T-helper 17 cell (primary cell): ENCODE results near the gene MAPKAP1. TPM values are rescaled to one million over a fixed set of nuclear protein-coding genes. Genes with fewer than 3 reads are reported as not detected.
"Not testable (repeated sequence)": the region's sequence is repeated elsewhere in the genome, so short reads cannot be mapped to it uniquely, and the experiment has no call there.

ENCODE experiments used
- ATAC-seq: fragments of 150-1000 bp; cut with Tn5 transposase; 2 replicates; pipeline ENCODE4 v1.10.0; 2021; ENCODE audit warnings: mild to moderate bottlenecking, moderate library complexity
- DNase-seq, 3 donors: peaks; one replicate each; pipeline versions ENCODE4 v3.0.0 to v3.0.0-alpha.2; 2020 to 2021
- H3K9me3 ChIP-seq: one replicate; pipeline ENCODE4 v1.7.0; 2013; ENCODE audit warnings: low read length, mild to moderate bottlenecking; ENCODE audit not compliant: control insufficient read depth, poor library complexity, severe bottlenecking
- H3K27ac Mint-ChIP-seq: one replicate; pipeline ENCODE4 v1.8.0; 2022; ENCODE audit warnings: mild to moderate bottlenecking, moderate library complexity, mixed read lengths
- H3K27me3 Mint-ChIP-seq: one replicate; pipeline ENCODE4 v1.8.0; 2022; ENCODE audit warnings: mixed read lengths
- H3K36me3 Mint-ChIP-seq: one replicate; pipeline ENCODE4 v1.8.0; 2022; ENCODE audit warnings: low read depth, mixed read lengths
- H3K4me1 Mint-ChIP-seq: one replicate; pipeline ENCODE4 v1.8.0; 2022; ENCODE audit warnings: mild to moderate bottlenecking, mixed read lengths
- H3K4me3 Mint-ChIP-seq: one replicate; pipeline ENCODE4 v1.8.0; 2022; ENCODE audit warnings: mild to moderate bottlenecking, moderate library complexity, mixed read lengths
- total RNA-seq, 4 donors: library from RNA in 2 of 4; stranded (reverse) in 2 of 4; gene quantifications; one replicate each; pipeline ENCODE4 v1.2.3 and lab custom pipeline; 2022 to 2026

MAPKAP1 gene
- total RNA-seq, 2 donors from 2014 or later: 46.6 to 52.9 TPM

GRCh38 chr9:125407432-125407973, 299.5 kb downstream of the MAPKAP1 start:
- H3K9me3 ChIP-seq: no peaks in the 10 kb centered on the region
- H3K36me3 Mint-ChIP-seq: peaks cover 7% of the 10 kb centered on the region
- H3K27ac Mint-ChIP-seq: no peak overlapping the region
- DNase-seq (no peak), ATAC-seq (peak; percentile 7)
- H3K27me3 Mint-ChIP-seq: peaks cover 49% of the 10 kb centered on the region
- peaks cover 16% of the 10 kb centered on the region for H3K4me1 Mint-ChIP-seq
- H3K4me3 Mint-ChIP-seq: peak overlapping the region; percentile 83

DNA sequence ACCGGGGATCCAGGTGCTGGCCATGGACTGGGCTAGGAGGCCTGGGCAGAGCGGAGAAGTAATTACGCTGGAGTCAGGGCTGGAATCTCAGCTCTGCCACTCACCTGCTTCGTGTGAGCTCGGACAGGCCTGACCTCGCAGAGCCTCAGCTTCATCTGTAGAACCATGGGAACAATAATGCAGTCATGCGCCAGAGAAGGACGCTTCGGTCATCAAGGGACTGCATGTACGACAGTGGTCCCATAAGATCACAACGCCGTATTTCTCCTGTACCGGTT, 300.3 kb downstream of the MAPKAP1 start:
- H3K9me3 ChIP-seq: no peaks in the 10 kb centered on the region
- Mint-ChIP-seq H3K4me3 (peak overlapping the region; percentile 83), H3K36me3 (peaks cover 7% of the 10 kb centered on the region), H3K4me1 (peaks cover 16% of the 10 kb centered on the region), H3K27ac (no peak overlapping the region), H3K27me3 (peaks cover 45% of the 10 kb centered on the region)
- ATAC-seq (no peak), DNase-seq (no peak)

DNA sequence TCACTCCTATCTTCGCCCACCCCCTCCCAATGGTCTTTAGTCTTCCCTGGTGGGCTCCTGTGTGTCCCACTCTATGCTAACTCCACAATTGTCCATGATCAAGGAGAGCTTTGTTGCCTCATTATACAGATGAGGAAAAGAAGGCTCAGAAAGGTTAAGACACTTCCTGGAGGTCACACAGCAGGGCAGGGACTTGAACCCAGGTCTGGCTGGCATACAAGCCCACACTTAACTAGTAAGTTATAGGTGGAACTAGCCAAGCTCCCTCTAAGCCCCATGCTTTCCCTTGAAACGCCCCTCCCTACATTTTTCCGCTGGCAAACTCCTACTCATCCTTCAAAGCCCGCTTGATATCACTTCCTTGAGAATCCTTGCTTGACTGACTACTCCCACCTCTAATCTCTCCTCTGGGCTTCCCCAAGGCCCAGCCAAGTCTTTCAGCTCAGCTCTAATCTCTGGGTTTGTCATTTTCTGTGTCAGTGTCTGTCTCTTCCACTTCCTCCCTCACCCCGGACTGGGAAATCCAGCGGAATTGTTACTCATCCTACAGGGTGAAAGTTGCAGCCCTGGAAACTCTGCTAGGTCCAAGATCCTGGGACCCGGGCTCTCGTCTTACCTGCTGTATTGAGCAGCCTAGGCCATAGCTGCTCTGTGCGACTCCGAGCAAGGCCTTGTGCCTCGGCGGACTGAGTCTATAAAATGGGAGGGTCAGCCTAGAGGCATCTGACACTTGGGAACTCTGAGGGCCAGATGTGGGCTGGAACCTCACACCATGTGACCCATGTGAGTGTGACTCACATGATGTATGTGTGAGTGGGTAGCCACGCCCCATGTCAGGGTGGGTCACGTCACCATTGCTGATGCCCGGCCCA, 300.8 kb downstream of the MAPKAP1 start:
- Mint-ChIP-seq H3K4me3 (no peak overlapping the region), H3K4me1 (peaks cover 16% of the 10 kb centered on the region), H3K36me3 (peaks cover 7% of the 10 kb centered on the region), H3K27ac (peak overlapping the region; percentile 47), H3K27me3 (peaks cover 40% of the 10 kb centered on the region)
- H3K9me3 ChIP-seq: no peaks in the 10 kb centered on the region
- no peak for DNase-seq
- ATAC-seq: no peak

- Mint-ChIP-seq H3K27ac (no peak overlapping the region), H3K4me1 (peaks cover 12% of the 10 kb centered on the region), H3K36me3 (peaks cover 3% of the 10 kb centered on the region), H3K4me3 (no peak overlapping the region), H3K27me3 (peaks cover 33% of the 10 kb centered on the region)
- ATAC-seq: no peak
- no peak for DNase-seq
- no peaks in the 10 kb centered on the region for H3K9me3 ChIP-seq
Observed at GRCh38 chr9:125404733-125405132, 302.3 kb downstream of the MAPKAP1 start.

GRCh38 chr9:125400725-125401716, 306.0 kb downstream of the MAPKAP1 start:
- ATAC-seq (no peak), DNase-seq (no peak)
- H3K4me3 Mint-ChIP-seq: no peak overlapping the region
- H3K27ac Mint-ChIP-seq: no peak overlapping the region
- no peaks in the 10 kb centered on the region for H3K9me3 ChIP-seq
- no peaks in the 10 kb centered on the region for H3K4me1 Mint-ChIP-seq
- H3K27me3 Mint-ChIP-seq: peaks cover 6% of the 10 kb centered on the region
- no peaks in the 10 kb centered on the region for H3K36me3 Mint-ChIP-seq

DNA sequence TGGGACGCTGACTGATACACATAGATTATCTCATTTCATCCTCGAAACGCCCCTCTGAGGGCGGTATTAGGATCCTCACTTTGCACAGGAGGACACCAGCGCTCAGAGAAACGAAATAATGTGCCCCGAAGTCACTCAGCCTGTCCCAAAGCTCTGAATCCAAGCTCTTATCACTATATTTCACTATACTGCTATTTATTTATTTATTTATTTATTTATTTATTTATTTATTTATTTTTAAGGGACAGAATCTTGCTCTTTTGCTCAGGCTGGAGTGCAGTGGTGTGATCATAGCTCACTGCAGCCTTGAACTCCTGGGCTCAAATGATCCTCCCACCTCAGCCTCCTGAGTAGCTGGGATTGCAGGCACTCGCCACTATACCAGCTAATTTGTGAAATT, 306.8 kb downstream of the MAPKAP1 start:
- not testable (repeated sequence) for H3K27ac Mint-ChIP-seq

DNA sequence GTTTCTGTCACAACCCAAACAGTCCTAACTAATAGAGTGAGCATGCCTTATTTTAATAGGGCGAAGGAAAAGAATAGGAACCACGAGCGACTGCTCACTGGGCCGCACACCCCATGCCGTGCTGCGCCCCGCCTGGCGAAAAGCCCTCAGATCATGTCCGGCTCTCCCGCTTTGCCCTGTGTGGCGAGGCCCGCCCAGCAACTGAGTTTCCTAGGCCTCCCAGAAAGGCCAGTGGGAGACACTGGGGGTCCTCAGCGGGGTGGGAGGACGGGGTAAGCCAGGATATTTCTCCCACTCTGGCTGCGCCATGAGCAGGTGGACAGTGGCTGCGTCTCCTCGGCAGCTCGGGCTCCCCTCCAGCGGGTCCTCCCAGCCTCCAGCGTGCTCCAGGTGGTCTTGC, 307.3 kb downstream of the MAPKAP1 start:
- H3K9me3 ChIP-seq: no peaks in the 10 kb centered on the region
- DNase-seq (no peak), ATAC-seq (no peak)
- Mint-ChIP-seq H3K27me3 (no peaks in the 10 kb centered on the region), H3K4me3 (no peak overlapping the region), H3K27ac (no peak overlapping the region), H3K4me1 (no peaks in the 10 kb centered on the region), H3K36me3 (no peaks in the 10 kb centered on the region)

More for the DNA sequence above, 306.8 kb downstream of the MAPKAP1 start:
- DNase-seq, H3K27me3 Mint-ChIP-seq, H3K4me1 Mint-ChIP-seq, ATAC-seq, H3K4me3 Mint-ChIP-seq, H3K36me3 Mint-ChIP-seq, H3K9me3 ChIP-seq: not testable (repeated sequence)

GRCh38 chr9:125399165-125399564, 307.8 kb downstream of the MAPKAP1 start:
- Mint-ChIP-seq H3K4me3 (no peak overlapping the region), H3K27ac (no peak overlapping the region), H3K36me3 (no peaks in the 10 kb centered on the region), H3K4me1 (no peaks in the 10 kb centered on the region), H3K27me3 (no peaks in the 10 kb centered on the region)
- DNase-seq (no peak), ATAC-seq (no peak)
- H3K9me3 ChIP-seq: no peaks in the 10 kb centered on the region

DNA sequence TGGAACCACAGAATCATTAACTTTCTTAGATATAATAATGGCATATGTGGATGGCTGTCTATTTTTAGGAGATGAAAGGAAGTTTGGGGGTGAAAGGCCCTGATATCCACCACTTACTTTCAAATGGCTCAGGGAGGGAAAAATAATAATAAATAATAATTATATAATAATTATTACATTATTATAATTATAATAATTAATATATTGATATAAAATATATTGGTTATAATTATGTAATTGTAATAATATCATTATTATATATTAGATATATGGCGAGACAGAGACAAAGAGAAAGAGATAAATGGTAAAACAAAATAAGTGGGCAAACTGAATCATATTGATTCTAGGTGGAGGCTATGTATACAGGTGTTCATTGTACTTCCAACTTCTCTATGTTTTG, 308.8 kb downstream of the MAPKAP1 start:
- no peak for ATAC-seq
- no peaks in the 10 kb centered on the region for H3K36me3 Mint-ChIP-seq
- no peaks in the 10 kb centered on the region for H3K4me1 Mint-ChIP-seq
- DNase-seq: no peak
- H3K4me3 Mint-ChIP-seq: no peak overlapping the region
- H3K27me3 Mint-ChIP-seq: no peaks in the 10 kb centered on the region
- no peak overlapping the region for H3K27ac Mint-ChIP-seq
- H3K9me3 ChIP-seq: no peaks in the 10 kb centered on the region

DNA sequence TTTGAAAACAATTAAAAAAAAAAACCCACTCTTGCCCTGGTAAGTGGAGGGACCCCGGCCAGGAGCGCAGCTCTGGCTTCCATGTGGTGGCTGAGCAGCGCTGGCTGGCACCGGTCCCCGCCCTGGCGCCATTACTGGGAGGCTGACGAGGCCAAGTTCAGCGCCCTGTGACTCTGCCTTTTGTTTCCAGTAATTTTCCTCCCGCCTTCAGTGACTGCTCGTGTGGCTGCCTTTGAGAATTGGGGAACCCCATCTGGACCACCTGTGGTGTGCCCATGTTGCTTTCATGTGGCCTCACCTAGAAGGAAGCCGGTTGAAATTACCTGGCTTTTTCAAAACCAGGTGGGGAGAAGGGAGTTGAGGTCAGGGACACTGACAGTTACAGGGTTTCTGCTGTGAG, 309.3 kb downstream of the MAPKAP1 start:
- no peaks in the 10 kb centered on the region for H3K9me3 ChIP-seq
- H3K36me3 Mint-ChIP-seq: no peaks in the 10 kb centered on the region
- no peak for DNase-seq
- no peak overlapping the region for H3K4me3 Mint-ChIP-seq
- H3K27me3 Mint-ChIP-seq: no peaks in the 10 kb centered on the region
- ATAC-seq: no peak
- H3K27ac Mint-ChIP-seq: no peak overlapping the region
- no peaks in the 10 kb centered on the region for H3K4me1 Mint-ChIP-seq

- DNase-seq: no peak
- no peaks in the 10 kb centered on the region for H3K9me3 ChIP-seq
- H3K27me3 Mint-ChIP-seq: no peaks in the 10 kb centered on the region
- no peaks in the 10 kb centered on the region for H3K4me1 Mint-ChIP-seq
- no peaks in the 10 kb centered on the region for H3K36me3 Mint-ChIP-seq
- H3K27ac Mint-ChIP-seq: no peak overlapping the region
- no peak overlapping the region for H3K4me3 Mint-ChIP-seq
- ATAC-seq: no peak
Observed at GRCh38 chr9:125396799-125397198, 310.2 kb downstream of the MAPKAP1 start.

- H3K9me3 ChIP-seq: no peaks in the 10 kb centered on the region
- DNase-seq (no peak), ATAC-seq (no peak)
- no peaks in the 10 kb centered on the region for H3K36me3 Mint-ChIP-seq
- H3K4me3 Mint-ChIP-seq: no peak overlapping the region
- H3K27ac Mint-ChIP-seq: no peak overlapping the region
- H3K4me1 Mint-ChIP-seq: no peaks in the 10 kb centered on the region
- peaks cover 9% of the 10 kb centered on the region for H3K27me3 Mint-ChIP-seq
Observed at GRCh38 chr9:125393426-125393825, 313.6 kb downstream of the MAPKAP1 start.

- Mint-ChIP-seq H3K27me3 (peaks cover 21% of the 10 kb centered on the region), H3K27ac (no peak overlapping the region), H3K4me1 (no peaks in the 10 kb centered on the region), H3K4me3 (no peak overlapping the region), H3K36me3 (no peaks in the 10 kb centered on the region)
- H3K9me3 ChIP-seq: no peaks in the 10 kb centered on the region
- DNase-seq (no peak), ATAC-seq (no peak)
Observed at GRCh38 chr9:125391704-125392103, 315.3 kb downstream of the MAPKAP1 start.
